A673 (cell line): ENCODE data around the gene EHMT1.

Source experiments
- EZH2 ChIP-seq: fragments of 200-600 bp; sonication (generic); IDR thresholded peaks from 2 replicates; pipeline ENCODE4 v1.6.1; 2017; ENCODE audit warnings: borderline replicate concordance, low read depth, mild to moderate bottlenecking, mixed read lengths, antibody characterized with exemption, low read length; ENCODE audit not compliant: poor library complexity, severe bottlenecking
- TF ChIP-seq, protein P1 (sequence below): fragments of 300-800, 200-600 bp; sonication (generic); conservative IDR thresholded peaks from 2 replicates; pipeline ENCODE4 v1.5.1; 2017; ENCODE audit warnings: low read depth, mild to moderate bottlenecking, antibody characterized with exemption, low read length, moderate library complexity, mixed read lengths

DNA sequence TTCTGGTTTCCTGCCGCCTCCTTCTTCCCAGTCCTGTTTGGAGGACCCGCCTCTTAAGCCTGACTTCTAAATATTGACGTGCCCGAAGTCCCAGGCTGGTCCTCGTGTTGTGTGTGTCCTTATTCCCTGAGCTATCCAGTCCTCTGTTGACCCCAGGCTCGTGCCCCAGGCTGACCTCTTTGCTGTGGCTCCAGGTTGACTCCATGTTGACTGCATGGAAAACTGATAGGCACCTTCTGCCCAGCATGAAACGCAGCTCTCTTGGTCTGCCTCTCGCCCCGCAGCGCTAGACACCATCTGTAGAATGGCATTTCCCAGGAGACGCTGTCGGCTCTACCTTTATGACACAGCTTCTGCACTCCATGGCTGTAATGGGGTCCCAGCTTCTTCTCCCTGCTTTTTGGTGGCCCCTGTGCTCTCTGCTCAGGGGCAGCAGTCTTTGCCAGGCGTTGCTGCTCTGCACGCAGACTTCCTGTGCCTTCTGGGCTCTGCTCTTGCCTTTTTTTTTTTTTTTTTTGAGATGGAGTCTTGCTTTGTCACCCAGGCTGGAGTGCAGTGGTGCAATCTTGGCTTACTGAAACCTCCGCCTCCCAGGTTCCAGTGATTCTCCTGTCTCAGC, 28.4 kb downstream of the EHMT1 start:
- TF ChIP-seq, protein P1, sequence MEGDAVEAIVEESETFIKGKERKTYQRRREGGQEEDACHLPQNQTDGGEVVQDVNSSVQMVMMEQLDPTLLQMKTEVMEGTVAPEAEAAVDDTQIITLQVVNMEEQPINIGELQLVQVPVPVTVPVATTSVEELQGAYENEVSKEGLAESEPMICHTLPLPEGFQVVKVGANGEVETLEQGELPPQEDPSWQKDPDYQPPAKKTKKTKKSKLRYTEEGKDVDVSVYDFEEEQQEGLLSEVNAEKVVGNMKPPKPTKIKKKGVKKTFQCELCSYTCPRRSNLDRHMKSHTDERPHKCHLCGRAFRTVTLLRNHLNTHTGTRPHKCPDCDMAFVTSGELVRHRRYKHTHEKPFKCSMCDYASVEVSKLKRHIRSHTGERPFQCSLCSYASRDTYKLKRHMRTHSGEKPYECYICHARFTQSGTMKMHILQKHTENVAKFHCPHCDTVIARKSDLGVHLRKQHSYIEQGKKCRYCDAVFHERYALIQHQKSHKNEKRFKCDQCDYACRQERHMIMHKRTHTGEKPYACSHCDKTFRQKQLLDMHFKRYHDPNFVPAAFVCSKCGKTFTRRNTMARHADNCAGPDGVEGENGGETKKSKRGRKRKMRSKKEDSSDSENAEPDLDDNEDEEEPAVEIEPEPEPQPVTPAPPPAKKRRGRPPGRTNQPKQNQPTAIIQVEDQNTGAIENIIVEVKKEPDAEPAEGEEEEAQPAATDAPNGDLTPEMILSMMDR = no peak
- TF ChIP-seq EZH2 = no peak
